HG03520 (cell line): ENCODE measurements around the gene HSD17B14.

Experiments used
- ATAC-seq: cut with Tn5 transposase; IDR thresholded peaks from one replicate; pipeline ENCODE4 v1.9.1; 2021; ENCODE audit warnings: mild to moderate bottlenecking, moderate library complexity; ENCODE audit not compliant: unreplicated experiment

The HSD17B14 gene

DNA sequence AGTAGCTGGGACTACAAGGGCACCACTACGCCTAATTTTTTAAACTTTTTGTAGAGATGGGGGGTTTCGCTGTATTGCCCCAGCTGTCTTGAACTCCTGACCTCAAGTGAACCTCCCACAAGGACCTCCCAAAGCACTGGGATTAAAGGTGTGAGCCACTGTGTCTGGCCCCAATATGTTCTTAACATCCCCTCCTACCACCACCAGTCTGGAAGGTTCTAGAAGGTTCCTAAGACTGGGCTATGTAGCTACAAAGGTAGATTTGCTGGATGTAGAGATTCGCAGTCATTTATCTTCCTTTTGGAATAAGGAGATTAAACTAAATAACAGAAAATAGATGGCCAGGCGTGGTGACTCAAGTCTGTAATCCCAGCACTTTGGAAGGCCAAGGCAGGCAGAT, 5.3 kb downstream of the HSD17B14 start:
- ATAC-seq, result no peak

DNA sequence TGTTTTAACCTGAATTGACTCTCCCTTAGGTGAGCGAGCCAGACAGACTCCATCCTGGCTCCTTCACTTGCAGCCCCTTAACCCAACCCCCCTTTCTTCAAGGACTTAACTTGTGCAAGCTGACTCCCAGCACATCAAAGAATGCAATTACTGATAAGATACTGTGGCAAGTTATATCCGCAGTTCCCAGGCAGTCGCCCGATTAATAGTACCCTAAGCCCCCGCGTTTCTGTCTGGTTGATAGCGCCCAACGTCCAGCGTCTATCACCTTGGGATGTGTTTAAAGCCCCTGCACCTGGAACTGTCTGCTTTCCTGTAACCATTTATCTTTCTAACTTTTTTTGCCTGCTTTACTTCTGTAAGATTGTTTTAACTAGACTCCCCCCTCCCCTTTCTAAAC, 6.2 kb downstream of the HSD17B14 start:
- no peak for ATAC-seq

DNA sequence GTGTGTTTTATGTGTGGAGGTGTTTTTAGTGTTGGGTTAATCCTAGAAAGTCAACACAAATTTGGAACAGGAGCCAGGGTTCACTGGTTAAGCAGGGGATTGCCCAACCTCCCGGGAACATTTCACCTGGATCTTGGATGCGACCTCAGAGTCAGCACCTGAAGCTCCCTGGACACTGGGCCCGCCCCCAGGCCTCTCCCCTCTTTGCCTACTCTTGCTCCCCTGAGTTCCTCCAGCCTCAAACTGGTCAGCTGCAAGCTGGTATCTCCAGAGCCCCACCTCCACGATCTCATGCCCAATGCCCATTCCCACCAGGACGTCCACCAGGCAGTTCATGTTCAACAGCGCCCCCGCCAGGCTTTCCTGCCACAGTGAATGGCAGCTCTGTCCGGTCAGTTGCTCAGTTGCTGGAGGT, 9.7 kb downstream of the HSD17B14 start:
- ATAC-seq, result no peak

DNA sequence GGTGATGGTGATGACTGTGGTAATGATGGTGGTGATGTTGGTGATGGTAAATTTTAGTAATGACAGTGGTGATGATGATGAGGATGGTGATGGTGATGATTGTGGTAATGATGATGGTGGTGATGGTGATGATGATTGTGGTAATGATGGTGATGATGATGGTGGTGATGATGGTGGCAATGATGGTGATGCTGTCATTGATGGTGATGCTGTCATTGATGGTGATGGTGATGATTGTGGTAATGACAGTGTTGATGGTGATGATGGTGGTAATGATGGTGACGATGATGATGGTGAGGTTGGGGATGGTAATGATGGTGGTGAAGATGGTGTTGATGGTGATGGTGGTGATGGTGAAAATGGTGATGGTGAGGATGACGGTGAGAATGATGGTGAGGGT, 13.8 kb downstream of the HSD17B14 start:
- ATAC-seq, result no peak

DNA sequence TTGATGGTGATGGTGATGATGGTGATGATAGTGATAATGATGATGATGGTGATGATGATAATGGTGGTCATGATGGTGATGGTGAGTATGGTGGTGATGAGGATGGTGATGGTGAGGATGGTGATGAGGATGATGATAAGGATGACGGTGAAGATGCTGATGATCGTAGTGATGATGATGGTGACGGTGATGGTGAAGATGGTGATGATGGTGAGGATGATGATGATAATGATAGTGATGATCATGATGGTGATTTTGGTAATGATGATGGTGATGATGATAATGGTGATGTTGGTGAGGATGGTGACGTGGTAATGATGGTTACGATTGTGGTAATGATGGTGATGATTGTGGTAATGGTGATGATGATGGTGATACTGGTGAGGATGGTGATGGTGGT, 14.7 kb downstream of the HSD17B14 start:
- no peak for ATAC-seq

DNA sequence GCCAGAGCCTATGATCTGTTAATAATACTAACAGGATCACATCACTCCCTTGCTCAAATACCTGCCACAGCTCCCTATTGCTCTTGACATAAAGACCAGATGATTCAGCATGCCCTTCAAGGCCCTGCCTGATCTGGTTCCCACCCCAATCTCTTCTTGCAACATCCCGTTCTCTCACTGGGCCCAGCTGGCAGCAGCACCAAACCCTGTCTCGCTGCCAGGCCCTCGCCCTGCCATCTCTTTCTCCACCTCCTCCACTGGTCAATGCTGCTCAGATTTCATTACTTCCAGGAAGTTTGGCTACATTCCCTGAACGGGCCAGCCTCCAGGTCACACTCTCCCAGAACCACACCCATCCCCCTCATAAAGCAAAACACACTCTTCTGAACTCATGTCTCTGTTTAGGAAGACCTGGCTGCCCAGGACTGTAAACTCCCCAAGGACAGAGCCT, 16.9 kb downstream of the HSD17B14 start:
- ATAC-seq, result no peak

DNA sequence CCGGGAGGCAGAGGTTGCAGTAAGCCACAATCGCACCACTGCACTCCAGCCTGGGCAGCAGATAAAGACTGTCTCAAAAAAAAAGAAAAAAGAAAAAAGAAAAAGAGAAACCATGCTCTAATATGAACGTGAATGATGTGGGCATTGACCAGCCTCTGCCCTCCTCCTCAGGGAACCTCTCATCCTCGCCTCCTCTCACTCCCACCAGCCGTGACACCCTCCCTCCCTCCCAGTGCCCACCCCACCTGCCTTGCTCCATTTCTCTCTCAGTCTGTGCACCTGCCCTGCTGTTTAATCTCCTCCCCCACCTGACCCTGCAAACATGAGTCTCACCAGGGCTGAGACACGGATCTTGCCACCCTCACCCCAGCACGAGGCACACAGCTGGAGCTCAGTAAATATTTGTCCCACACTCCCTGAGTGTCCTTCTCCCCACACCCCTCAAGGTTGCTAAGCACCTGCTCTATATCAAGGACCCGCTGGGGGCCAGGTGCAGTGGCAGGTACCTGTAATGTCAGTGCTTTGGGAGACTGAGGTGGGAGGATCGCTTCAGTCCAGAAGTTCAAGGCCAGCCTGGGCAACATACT, 18.0 kb downstream of the HSD17B14 start:
- ATAC-seq, result no peak

DNA sequence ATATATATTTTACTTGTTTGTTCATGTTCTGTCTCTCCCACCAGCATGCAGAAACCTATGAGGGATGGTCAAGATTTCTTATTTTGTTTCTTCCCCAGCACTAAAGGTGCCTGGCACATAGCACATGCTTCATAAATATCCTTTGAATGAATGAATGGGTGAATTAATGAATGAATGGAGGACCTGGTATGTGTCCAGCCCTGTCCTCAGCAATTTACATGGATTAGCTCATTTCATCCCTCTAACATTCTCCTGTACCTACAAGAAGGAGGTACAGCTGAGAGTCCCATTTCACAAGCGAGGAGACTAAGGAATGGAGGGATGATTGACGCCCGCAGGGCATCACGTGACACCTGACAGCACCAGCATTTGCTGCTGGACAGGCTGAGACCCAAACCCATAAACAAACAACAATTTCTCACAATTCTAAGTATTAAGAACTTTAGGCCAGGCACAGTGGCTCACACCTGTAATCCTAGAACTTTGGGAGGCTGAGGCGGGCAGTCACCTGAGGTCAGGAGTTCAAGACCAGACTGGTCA, 18.6 kb downstream of the HSD17B14 start:
- ATAC-seq, result no peak

DNA sequence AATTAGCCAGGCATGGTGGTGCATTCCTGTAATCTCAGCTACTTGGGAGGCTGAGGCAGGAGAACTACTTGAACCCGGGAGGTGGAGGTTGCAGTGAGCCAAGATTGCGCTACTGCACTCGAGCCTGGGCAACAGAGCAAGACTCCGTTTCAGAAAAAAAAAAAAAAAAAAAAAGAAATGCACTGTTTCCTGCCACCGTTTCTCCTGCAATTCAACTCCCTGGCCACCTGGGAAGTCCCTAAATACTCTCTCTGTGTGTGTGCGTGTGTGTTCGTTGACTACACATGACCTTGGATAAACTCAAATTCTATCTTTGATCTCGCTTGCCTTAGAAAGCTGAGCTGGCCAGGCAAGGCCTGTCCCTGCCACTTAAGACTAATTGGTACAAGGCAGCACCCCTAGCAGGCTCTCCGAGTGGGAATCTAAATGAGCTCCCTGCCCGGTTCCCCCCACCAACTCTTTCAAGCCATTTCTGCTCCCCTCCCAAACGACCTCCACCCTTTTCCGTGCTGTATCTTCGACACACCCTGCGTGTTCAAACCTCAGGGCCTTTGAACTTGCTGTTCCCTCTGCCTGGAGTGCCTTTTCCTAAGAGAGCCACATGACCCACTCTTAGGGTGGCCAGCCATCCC, 20.3 kb downstream of the HSD17B14 start:
- ATAC-seq, result no peak

DNA sequence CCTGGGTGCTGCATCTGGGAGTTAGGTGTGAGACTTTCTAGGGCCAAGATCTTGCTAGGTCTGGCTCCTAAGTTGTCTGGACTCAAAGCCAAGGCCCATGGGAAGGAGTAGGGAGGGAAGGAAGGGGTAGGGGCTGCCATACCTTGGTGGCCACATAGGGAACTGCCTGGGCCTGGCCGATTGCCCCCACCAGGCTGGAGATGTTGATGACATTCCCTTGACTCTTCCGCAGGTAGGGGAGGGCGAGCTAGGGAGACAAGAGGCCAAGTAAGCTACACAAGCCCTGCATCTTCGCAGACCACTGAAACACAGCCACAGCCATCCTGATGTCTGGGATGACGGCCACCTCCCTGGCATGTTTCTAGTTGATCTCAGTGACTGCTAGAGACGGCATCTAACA, 21.4 kb downstream of the HSD17B14 start:
- ATAC-seq, result no peak

DNA sequence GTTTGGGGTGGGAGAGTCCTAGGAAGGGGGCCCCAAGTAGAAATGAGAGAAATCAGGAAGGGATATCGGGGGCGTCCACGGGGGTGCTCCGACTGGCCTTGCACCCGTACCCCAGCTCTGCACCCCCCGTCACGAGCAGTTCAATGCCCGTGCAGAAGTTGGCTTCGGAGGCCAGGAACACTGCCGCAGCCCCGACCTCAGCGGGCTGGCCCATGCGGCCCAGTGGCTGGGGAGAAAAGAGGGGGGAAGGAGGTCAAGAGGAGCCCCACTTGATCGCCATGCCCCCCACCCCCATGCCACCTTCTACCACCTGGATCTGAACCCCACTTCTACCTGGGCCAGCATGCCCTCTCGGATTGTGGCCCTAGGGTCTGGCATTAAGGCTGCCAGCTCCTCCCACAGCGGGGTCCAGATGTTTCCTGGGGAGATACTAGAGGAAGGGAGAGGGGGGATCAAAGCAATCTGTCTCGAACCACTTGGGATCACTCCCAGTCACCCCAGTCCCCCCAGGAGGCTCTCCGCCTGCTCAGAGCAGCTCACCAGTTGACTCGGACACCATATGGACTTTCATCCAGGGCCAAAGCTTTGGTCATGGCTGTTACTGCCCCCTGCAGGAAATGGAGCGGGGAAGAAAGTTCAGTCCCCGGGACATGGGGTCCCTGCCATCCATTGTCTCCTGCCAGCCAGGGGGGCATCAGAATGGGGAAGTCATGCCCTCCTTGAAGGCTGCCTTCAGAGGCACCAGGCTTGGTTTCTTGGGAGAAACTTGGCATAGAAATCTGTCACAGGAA, 23.0 kb downstream of the HSD17B14 start:
- ATAC-seq, result no peak

DNA sequence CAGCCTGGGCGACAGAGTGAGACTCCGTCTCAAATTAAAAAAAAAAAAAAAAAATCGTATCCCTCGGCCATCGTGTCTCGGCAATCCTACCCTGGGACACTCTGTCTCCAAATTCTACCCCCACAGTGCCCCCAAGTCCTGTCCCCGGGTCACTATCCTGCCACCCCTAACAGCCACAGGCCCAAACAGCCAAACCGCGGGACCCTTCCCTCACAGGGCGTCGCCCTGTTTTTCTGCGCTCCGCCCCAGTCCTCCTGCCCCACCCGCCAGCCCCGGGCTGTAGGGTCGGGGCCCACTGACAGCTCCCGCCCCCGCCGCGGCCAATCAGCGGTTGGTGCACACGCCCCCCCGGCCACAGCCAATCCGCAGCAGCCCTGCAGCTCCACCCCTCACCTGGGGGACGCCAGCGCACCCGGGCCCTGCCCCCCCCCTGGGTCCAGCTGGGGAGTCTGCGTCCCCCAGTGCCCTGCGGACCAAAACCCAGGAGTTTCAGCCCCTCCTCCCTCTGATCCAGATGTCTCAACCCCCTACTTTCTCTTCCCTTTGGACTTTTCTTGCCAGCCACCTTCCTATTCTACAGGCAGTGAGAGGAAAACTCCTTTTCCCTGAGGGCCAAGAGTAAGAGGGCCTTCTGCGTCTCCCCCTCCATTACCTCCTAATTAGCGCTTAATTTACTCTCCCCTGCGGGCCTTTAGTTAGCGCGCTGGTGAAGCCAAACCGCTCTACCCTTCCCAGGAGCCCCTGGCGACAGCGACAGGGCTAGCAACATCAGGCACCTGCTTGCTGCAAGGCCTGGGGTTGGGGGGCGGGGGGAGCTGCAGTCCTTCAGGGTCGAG, 24.0 kb downstream of the HSD17B14 start:
- ATAC-seq, result no peak

DNA sequence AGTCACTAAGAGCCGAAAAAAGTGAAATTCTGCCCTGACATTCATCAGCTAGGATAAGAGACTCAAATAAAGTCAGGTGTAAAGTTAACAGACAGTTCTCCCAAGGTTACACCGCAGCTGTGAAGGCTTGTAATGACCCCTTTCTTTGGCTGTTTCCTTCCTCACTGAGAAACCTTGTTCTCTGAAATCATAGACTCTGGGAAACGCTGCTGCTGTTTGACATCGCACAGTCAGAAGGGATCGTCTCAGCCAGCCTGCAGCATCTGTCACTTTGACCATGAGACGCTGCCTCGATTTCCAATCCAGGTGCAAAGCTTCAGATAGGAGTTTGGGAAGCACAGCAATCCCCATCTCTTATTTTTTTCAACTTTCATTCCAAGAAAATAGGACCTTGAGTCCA, 26.1 kb downstream of the HSD17B14 start:
- no peak for ATAC-seq

DNA sequence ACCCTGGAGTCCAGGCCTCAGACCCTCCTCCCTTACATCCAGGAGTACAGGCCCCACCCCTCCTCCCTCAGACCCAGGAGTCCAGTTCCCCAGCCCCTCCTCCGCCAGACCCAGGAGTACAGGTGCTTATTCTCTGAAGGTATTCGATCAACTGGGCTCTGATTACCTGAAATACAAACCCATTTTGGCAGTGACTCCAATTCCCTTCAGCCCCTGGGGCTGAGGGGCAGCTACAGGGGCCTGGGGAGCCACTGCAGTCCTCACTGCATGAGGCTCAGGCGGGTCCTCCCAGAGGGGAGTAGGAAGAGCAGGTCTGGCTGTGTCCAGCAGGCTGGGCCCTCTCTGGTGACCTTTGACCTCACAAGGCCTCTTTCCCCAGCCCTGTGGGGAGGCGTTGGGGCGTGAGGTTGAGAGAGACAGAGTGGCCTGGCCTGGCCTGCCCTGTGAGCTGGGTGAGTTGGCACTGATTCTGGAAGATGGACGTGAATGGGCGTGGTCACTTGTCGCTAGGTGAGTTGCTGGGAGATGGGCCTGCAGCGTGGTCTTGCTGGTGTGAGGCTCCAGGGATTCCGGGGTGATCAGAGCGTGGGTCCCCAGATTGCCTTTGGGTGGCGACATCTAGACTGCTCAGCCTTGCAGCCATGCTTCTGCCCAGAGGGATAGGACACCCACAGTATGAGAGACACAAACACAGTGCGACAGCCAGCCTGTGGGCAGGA, 28.5 kb downstream of the HSD17B14 start:
- no peak for ATAC-seq

DNA sequence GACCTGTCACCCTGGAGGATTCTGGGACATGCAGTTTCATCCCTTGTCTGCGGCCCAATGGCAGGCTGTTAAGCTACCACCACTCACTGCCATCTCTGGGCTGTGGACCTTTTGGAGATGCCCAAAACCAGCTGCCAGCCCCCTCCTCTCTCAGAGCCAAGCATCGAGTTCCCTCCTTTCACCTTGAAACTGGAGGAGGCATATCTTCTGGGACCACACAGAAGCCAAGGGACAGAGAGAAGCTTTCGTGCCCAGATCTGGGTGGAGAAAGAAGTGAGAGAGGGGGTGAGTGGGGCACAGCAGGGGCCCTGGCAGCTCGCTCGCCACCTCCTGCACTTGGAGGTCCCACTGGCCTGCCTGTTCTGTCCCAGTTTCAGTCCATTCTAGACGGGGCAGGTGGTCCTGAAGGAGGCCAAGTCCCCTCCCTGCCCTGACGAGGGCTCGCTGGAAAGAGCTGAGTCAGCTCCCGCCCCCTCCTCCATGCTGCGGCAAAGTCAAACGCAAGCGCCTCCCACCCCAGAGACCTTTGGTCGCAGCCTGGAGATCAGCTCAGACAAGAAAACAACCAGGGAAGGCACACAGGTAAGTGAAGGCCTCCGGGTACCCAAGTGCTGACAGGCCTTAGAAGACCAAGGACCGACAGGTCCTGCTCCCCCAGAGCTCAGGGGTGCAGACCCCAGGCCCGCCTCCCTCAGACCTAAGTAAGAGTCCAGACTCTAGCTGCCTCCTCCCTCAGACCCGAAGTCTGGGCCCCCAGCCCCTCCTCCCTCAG, 29.3 kb downstream of the HSD17B14 start:
- ATAC-seq, result no peak

DNA sequence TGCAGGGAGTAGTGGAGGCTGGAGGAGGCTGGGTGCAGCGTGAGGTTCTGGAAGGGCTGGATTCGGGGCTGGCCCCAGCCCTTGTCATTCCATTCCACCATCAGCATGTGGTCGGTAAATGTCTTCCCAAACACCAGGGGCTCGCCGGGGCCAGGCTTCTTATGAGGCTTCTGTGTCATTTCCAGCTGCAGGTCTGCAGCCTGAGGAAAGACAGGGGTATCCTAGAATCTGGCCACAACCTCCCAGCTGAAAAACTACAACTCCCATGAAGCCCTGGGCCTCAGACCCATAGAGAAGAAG, 29.8 kb downstream of the HSD17B14 start:
- no peak for ATAC-seq

DNA sequence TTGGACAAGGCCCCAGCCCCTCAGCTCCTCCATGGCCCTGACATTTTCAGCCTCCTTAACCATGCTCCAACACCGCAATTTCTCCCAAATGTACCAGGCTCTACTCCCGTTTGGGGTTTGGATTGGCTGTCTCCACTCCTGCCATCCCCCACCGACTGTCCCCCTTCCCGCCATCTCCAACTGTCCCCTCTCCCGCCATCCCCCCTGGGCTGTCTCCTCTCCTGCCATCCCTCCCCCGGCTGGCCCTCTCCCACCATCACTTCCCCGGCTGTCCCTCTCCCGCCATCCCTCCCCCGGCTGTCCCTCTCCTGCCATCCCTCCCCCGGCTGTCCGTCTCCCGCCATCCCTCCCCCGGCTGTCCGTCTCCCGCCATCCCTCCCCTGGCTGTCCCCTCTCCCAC, 30.8 kb downstream of the HSD17B14 start:
- no peak for ATAC-seq

DNA sequence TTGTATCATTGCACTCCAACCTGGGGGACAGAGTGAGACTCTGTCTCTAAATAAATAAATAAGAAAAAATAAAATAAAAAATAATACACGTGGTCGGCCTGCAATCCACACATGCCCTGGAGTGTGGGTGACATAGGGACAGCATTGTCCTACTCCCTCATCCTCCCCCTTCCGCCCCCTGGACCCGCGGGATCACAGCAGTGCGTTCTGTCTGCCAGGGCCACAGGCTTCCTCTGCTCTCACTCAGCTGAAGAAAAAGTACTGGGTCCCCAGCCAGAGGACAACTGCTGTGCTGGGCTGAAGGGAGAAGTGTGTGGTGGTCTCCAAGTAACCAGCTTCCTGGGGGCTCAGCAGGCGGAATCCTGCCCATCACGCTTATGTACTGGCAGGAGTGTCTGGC, 31.8 kb downstream of the HSD17B14 start:
- ATAC-seq, result no peak

DNA sequence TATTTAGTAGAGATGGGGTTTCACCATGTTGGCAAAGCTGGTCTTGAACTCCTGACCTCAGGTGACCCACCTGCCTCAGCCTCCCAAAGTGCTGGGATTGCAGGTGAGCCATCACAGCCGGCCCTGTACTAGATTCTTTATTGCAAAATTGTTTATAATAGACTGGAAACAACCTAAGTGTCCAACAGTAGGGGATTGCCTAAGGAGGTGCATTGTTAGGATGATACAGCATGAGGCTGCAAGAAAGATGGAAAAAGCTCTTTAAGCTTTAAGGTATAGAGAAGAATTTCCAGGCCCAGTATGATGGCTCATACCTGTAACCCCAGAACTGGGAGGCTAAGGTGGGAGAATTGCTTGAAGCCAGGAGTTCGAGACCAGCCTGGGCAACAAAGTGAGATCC, 33.7 kb downstream of the HSD17B14 start:
- no peak for ATAC-seq
